UCSD-AML1 (cell line): ENCODE data around the gene TBX19.
A peak's percentile ranks its signal among the peaks of the same experiment; 100 is the strongest.

ENCODE experiments used
- DNase-seq: peaks from one replicate; lab custom pipeline; 2025; ENCODE audit not compliant: unreplicated experiment; lab: John Stamatoyannopoulos, UW

Gene TBX19

GRCh38 chr1:168319691-168320090 lies 39.0 kb downstream of the TBX19 start:
- DNase-seq: no peak

GRCh38 chr1:168320149-168320548 lies 39.5 kb downstream of the TBX19 start:
- no peak for DNase-seq

- DNase-seq: no peak
These were observed 40.2 kb downstream of the TBX19 start for GRCh38 chr1:168320800-168321450.

GRCh38 chr1:168321945-168322344 lies 41.3 kb downstream of the TBX19 start:
- DNase-seq: no peak

- no peak for DNase-seq
These were observed 44.2 kb downstream of the TBX19 start for GRCh38 chr1:168324745-168325425.

GRCh38 chr1:168328731-168329364 lies 48.2 kb downstream of the TBX19 start:
- no peak for DNase-seq

- DNase-seq: no peak
These were observed 49.6 kb downstream of the TBX19 start for GRCh38 chr1:168330285-168330684.

GRCh38 chr1:168331569-168331968 lies 50.9 kb downstream of the TBX19 start:
- DNase-seq: no peak

- no peak for DNase-seq
These were observed 53.0 kb downstream of the TBX19 start for GRCh38 chr1:168333562-168334276.

- no peak for DNase-seq
These were observed 54.8 kb downstream of the TBX19 start for GRCh38 chr1:168335500-168335899.

- DNase-seq: no peak
These were observed 58.2 kb downstream of the TBX19 start for GRCh38 chr1:168338589-168339503.

- no peak for DNase-seq
These were observed 60.3 kb downstream of the TBX19 start for GRCh38 chr1:168340781-168341482.

- DNase-seq: no peak
These were observed 60.9 kb downstream of the TBX19 start for GRCh38 chr1:168341483-168341975.

- peak; percentile 68 for DNase-seq
These were observed 62.0 kb downstream of the TBX19 start for GRCh38 chr1:168342572-168343280.

- no peak for DNase-seq
These were observed 62.9 kb downstream of the TBX19 start for GRCh38 chr1:168343566-168343965.

- no peak for DNase-seq
These were observed 63.8 kb downstream of the TBX19 start for GRCh38 chr1:168344517-168344916.

GRCh38 chr1:168345939-168346338 lies 65.3 kb downstream of the TBX19 start:
- no peak for DNase-seq

GRCh38 chr1:168347630-168348029 lies 67.0 kb downstream of the TBX19 start:
- DNase-seq: no peak

GRCh38 chr1:168348146-168348709 lies 67.6 kb downstream of the TBX19 start:
- no peak for DNase-seq
